Measurements from ENCODE around the gene RPS27A. TPM values are rescaled to one million over a fixed set of nuclear protein-coding genes. Genes with fewer than 3 reads are reported as not detected.
A peak's percentile ranks its signal among the peaks of the same experiment; 100 is the strongest.
"Not testable (repeated sequence)": the region's sequence is repeated elsewhere in the genome, so short reads cannot be mapped to it uniquely, and the experiment has no call there.

The RPS27A gene
- total RNA-seq, 3 donors from 2014 or later, result 654 to 808 (median 725) TPM

GRCh38 chr2:55245411-55245810, 12.9 kb downstream of the RPS27A start:
- TF ChIP-seq CTCF (IDR thresholded peaks at IDR 0.05), result no peak
- intact Hi-C loops (cut with DNase I, micrococcal nuclease), result no loop called here
- no peak for DNase-seq
- no peaks in the 10 kb centered on the region for H3K36me3 ChIP-seq (ENCODE audit: low read depth)
- H3K9me3 ChIP-seq, result no peaks in the 10 kb centered on the region
- no peaks in the 10 kb centered on the region for H3K4me1 ChIP-seq (ENCODE audit: low read depth)
- no peak overlapping the region for H3K4me3 ChIP-seq
- ATAC-seq, result no peak

GRCh38 chr2:55247025-55247424, 14.5 kb downstream of the RPS27A start:
- intact Hi-C loops (cut with DNase I, micrococcal nuclease), result no loop called here

GRCh38 chr2:55252832-55253231, 20.3 kb downstream of the RPS27A start:
- H3K4me1 ChIP-seq (ENCODE audit: low read depth), result no peaks in the 10 kb centered on the region
- no peak for DNase-seq
- intact Hi-C loops (cut with DNase I, micrococcal nuclease), result no loop called here
- peaks cover 3% of the 10 kb centered on the region for H3K36me3 ChIP-seq (ENCODE audit: low read depth)
- TF ChIP-seq CTCF (IDR thresholded peaks at IDR 0.05), result no peak
- no peak for ATAC-seq
- H3K4me3 ChIP-seq, result no peak overlapping the region
- no peaks in the 10 kb centered on the region for H3K9me3 ChIP-seq

More at GRCh38 chr2:55247025-55247424, 14.5 kb downstream of the RPS27A start:
- no peaks in the 10 kb centered on the region for H3K9me3 ChIP-seq
- H3K36me3 ChIP-seq (ENCODE audit: low read depth), result peaks cover under 1% of the 10 kb centered on the region
- ATAC-seq (no peak), DNase-seq (no peak)
- H3K4me1 ChIP-seq (ENCODE audit: low read depth), result no peaks in the 10 kb centered on the region
- H3K4me3 ChIP-seq, result no peak overlapping the region
- no peak for TF ChIP-seq CTCF (IDR thresholded peaks at IDR 0.05)

GRCh38 chr2:55259586-55259985, 27.1 kb downstream of the RPS27A start:
- H3K36me3 ChIP-seq (ENCODE audit: low read depth); H3K9me3 ChIP-seq; H3K4me1 ChIP-seq (ENCODE audit: low read depth); intact Hi-C loops (cut with DNase I, micrococcal nuclease); H3K4me3 ChIP-seq; DNase-seq; ATAC-seq: not testable (repeated sequence)

GRCh38 chr2:55268288-55268906, 35.9 kb downstream of the RPS27A start:
- ATAC-seq (peak; percentile 34), DNase-seq (peak in 1 of 3 donors; percentile 35)
- intact Hi-C loops (cut with DNase I, micrococcal nuclease), result loop anchor here in 1 of 2 donors (10.0 kb wide), 1 partner anchor 166 kb away; no protein-coding TSS in a partner anchor
- H3K4me1 ChIP-seq (ENCODE audit: low read depth), result peaks cover 8% of the 10 kb centered on the region
- peaks cover 3% of the 10 kb centered on the region for H3K36me3 ChIP-seq (ENCODE audit: low read depth)
- peak overlapping the region; percentile 47 for H3K4me3 ChIP-seq
- TF ChIP-seq CTCF (IDR thresholded peaks at IDR 0.05), result no peak
- H3K9me3 ChIP-seq, result no peaks in the 10 kb centered on the region

GRCh38 chr2:55268907-55269644, 36.6 kb downstream of the RPS27A start, which contains the start of gene MTIF2:
Gene MTIF2, minus strand, starts transcription at chr2:55269231. Its CDS starts 5,373 bp downstream, at chr2:55263858.
- ATAC-seq, result peak; percentile 99
- intact Hi-C loops (cut with DNase I, micrococcal nuclease), result loop anchor here in 1 of 2 donors (10.0 kb wide), 1 partner anchor 166 kb away; no protein-coding TSS in a partner anchor

More at GRCh38 chr2:55268907-55269644, 36.6 kb downstream of the RPS27A start, which contains the start of gene MTIF2:
- TF ChIP-seq CTCF (IDR thresholded peaks at IDR 0.05), result no peak
- peak; percentile 96 to 98 (median 98) for DNase-seq
- peak within 1 kb of the TSS; percentile 47 for H3K4me3 ChIP-seq
- H3K9me3 ChIP-seq, result no peaks in the 10 kb centered on the region
- peaks cover 8% of the 10 kb centered on the region for H3K4me1 ChIP-seq (ENCODE audit: low read depth)
- H3K36me3 ChIP-seq (ENCODE audit: low read depth), result peaks cover 3% of the 10 kb centered on the region

Data from mucosa of descending colon (tissue), 3 donors.